ENCODE results near the gene CCDC82. TPM values are rescaled to one million over a fixed set of nuclear protein-coding genes. Genes with fewer than 3 reads are reported as not detected.
"Not testable (repeated sequence)": the region's sequence is repeated elsewhere in the genome, so short reads cannot be mapped to it uniquely, and the experiment has no call there.

The CCDC82 gene
- 46.9 TPM for total RNA-seq

DNA sequence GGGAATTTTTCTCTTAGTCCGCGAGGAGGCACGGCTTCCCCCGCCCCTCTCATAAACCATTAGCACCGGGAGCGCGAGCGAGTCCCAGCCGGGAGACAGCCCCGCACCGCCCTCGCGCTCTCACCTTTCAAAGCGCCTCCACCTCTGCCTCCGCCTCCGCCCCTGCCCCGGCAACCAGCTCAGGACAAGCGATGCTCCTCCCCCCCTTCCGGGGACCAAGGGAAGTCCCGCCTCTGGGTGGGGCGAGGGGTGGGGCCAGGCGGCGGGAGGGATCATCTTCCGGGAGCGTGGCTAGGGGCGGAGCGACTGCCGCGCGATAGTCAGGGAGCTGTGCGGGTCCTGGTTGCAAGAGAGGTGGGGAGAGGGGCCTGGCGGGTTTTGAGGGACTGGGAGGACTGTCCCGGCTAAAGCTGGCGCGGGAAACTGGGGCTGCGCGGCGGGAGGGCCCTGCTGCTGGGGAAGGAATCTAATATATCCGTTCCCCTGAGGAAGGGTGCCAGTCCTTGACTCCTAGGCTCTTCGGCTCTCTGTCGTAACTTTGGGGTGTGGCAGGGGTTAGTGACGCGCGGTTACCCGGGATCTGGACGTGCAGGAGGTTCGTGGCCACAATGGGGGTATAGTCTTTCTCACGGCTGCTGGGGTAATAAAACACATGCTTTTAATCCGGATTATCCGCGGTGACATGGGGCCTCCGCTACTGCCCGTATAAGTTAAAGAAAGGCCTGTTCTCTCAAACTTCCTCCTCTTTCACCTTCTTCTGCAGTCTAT is at the start of gene CCDC82, which contains the start of gene JRKL:
CCDC82 (minus strand) TSS at position 193 of the 768 bp plus-strand sequence. CDS start 5,165 bp downstream, outside the sequence.
JRKL (plus strand) TSS at position 294 of the 768 bp plus-strand sequence. CDS start 637 bp downstream, outside the sequence.
- DNase-seq (ENCODE audit: low spot score): peak; percentile 98
- ATAC-seq: peak; percentile 100
- intact Hi-C loops (cut with DNase I): no loop called here

DNA sequence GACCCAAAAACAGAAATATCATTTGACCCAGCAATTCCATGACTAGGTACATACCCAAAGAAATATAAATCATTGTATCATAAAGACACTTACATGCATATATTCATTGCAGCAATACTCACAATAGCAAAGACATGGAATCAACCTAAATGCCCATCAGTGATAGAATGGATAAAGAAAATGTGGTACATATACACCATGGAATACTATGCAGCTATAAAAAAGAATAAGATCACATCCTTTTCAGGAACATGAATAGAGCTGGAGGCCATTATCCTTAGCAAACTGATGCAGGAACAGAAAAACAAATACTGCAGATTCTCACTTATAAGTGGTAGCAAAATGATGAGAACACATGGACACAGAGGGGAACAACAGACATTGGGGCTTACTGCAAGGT is 42.9 kb upstream of the CCDC82 start:
- intact Hi-C loops (cut with DNase I): not testable (repeated sequence)

DNA sequence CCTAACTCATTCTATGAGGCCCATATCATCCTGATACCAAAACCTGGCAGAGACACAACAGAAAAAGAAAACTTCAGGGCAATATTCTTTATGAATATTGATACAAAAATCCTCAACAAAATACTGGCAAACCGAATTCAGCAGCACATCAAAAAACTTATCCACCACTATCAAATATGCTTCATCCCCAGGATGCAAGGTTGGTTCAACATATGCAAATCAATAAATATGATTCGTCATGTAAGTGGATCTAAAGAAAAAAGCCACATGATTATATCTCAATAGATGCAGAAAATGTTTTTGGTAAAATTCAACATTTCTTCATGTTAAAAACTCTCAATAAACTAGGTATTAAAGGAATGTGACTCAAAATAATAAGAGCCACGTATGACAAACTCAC is 41.0 kb upstream of the CCDC82 start:
- DNase-seq (ENCODE audit: low spot score) (no peak), ATAC-seq (no peak)
- intact Hi-C loops (cut with DNase I): no loop called here

More for the DNA sequence above, 42.9 kb upstream of the CCDC82 start:
- not testable (repeated sequence) for DNase-seq (ENCODE audit: low spot score); ATAC-seq

- ATAC-seq (no peak), DNase-seq (ENCODE audit: low spot score) (no peak)
- intact Hi-C loops (cut with DNase I): no loop called here
These were observed 35.0 kb upstream of the CCDC82 start for GRCh38 chr11:96424693-96425092.

GRCh38 chr11:96413408-96413807 is 23.7 kb upstream of the CCDC82 start:
- intact Hi-C loops (cut with DNase I): no loop called here
- no peak for ATAC-seq
- no peak for DNase-seq (ENCODE audit: low spot score)

GRCh38 chr11:96412761-96413381 is 23.2 kb upstream of the CCDC82 start:
- DNase-seq (ENCODE audit: low spot score) (no peak), ATAC-seq (no peak)
- intact Hi-C loops (cut with DNase I): no loop called here

DNA sequence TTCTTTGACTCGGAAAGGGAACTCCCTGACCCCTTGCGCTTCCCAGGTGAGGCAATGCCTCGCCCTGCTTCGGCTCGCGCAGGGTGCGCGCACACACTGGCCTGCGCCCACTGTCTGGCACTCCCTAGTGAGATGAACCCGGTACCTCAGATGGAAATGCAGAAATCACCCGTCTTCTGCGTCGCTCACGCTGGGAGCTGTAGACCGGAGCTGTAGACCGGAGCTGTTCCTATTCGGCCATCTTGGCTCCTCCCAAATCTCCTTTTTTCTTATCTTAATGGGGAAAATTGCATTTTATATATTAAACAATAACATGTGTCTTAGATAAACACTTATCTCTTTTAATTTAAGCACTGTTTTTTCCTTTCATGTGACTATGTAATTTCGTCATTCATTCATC is 21.7 kb upstream of the CCDC82 start:
- ATAC-seq; intact Hi-C loops (cut with DNase I); DNase-seq (ENCODE audit: low spot score): not testable (repeated sequence)

DNA sequence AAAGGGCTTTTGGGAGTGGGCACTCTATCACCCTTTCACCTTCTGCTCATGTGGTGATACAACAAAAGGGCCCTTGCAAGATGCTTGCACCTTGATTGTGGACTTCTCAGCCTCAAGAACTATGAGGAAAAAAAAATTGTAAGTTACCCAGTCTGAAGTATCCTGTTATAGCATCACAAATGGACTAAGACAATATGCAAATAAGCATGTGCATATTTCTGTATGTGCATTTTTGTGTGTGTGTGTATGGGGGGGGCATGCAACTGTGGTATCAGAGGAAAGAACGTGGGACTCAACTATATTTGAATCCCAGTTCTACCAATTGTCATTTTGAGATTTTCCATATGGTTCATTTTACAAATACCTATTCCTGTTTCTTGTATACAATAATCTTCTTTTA is 11.0 kb upstream of the CCDC82 start:
- intact Hi-C loops (cut with DNase I): no loop called here
- ATAC-seq (no peak), DNase-seq (ENCODE audit: low spot score) (no peak)

DNA sequence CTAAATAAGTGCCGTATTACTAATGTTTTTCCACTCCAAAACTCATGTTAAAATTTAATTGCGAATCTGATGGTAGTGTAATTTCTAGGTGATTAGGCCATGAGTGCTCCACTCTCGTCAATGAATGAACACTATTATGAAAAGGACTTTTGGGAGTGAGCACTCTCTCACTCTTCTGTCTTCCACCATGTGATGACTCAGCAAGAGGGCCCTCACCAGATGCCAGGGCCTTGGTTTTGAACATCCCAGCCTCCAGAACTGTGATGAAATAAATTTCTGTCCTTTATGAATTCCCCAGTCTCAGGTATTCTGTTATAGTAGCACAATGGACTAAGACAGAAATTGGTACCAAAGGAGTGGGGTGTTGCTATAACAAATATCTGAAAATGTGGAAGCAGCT is 8.2 kb upstream of the CCDC82 start:
- DNase-seq (ENCODE audit: low spot score) (no peak), ATAC-seq (no peak)
- intact Hi-C loops (cut with DNase I): no loop called here

DNA sequence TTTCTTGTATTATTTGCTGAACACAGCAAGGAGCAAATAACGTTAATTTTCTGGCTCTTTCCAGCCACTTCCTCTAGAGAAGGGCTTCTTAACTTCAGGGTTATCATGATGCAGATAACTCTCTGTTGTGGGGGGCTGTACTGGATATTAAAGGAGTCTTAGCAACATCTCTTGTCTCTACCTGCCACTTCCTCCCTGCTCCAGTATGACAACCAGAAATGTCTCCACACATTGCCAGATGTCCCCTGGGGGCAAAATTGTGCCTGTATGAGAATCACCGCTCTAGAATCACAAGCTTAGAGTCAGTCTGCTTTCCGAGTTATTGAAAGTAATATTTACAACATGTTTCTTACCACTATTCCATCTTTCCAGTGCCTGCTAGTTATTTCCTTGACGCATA is 6.9 kb upstream of the CCDC82 start:
- ATAC-seq (no peak), DNase-seq (ENCODE audit: low spot score) (no peak)
- intact Hi-C loops (cut with DNase I): no loop called here

DNA sequence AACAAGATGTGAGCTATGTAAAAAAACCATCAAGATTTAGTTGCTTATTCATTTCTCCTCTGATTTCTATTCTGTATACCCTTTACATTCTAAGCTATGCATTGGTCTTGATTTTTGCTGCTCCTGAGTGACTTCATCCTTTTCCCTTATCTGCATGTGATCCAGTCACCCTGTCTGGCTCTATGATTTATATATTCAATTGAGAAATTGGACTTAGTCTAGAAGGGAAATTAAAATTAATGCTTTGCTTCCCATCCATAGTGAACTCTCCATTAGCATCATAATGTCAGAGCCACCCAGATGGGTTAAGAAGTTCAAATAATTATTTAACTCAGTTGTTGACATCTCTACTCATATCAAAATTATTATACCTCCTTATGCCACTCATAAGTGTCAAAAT is 5.1 kb upstream of the CCDC82 start:
- DNase-seq (ENCODE audit: low spot score): no peak
- ATAC-seq: no peak
- intact Hi-C loops (cut with DNase I): no loop called here

GRCh38 chr11:96393753-96394348 is 4.1 kb upstream of the CCDC82 start:
- DNase-seq (ENCODE audit: low spot score) (no peak), ATAC-seq (no peak)
- intact Hi-C loops (cut with DNase I): no loop called here

- ATAC-seq: no peak
- DNase-seq (ENCODE audit: low spot score): no peak
- intact Hi-C loops (cut with DNase I): no loop called here
These were observed 2.1 kb upstream of the CCDC82 start for GRCh38 chr11:96391698-96392307.

DNA sequence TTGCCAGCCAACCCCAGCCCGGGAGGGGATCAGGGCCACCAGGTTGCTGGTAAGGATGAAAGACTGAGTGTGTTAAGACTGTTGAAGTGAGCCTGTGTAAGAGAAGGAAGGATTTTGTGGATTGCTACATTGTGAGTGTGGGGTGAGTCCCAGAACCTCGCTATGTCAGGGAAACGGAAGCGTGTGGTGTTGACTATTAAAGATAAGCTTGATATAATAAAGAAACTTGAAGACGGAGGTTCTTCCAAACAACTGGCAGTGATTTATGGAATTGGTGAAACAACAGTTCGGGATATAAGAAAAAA is 728 bp upstream of the CCDC82 start:
- intact Hi-C loops (cut with DNase I): no loop called here
- DNase-seq (ENCODE audit: low spot score) (no peak), ATAC-seq (peak; percentile 5)

- intact Hi-C loops (cut with DNase I): no loop called here
- ATAC-seq: peak; percentile 53
- DNase-seq (ENCODE audit: low spot score): no peak
These were observed 607 bp downstream of the CCDC82 start for GRCh38 chr11:96388891-96389719.

- intact Hi-C loops (cut with DNase I): no loop called here
- no peak for DNase-seq (ENCODE audit: low spot score)
- ATAC-seq: no peak
These were observed 4.5 kb downstream of the CCDC82 start for GRCh38 chr11:96385187-96385586.

- DNase-seq (ENCODE audit: low spot score) (no peak), ATAC-seq (no peak)
- intact Hi-C loops (cut with DNase I): no loop called here
These were observed 5.6 kb downstream of the CCDC82 start for GRCh38 chr11:96384156-96384555.

DNA sequence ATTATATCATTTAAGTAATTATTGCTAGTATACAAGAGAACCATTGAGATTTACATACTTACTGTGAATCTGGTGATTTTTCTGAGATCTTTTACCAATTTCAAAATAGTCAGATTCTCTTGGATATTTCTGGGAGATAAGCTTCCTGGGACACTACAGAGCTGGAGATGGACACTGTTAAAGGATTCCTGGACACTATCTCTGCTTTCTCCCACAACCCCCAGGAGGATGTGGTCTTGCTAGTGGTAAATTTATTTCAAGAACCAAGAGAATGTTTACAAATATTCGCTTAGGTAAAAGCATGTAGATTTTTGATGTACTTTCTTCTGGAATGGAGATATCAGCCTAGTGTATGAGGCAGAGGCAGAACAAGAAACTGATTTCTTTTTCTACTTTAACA is 12.9 kb downstream of the CCDC82 start:
- DNase-seq (ENCODE audit: low spot score): no peak
- ATAC-seq: no peak
- intact Hi-C loops (cut with DNase I): no loop called here

GRCh38 chr11:96373826-96374225 is 15.9 kb downstream of the CCDC82 start:
- no peak for ATAC-seq
- no peak for DNase-seq (ENCODE audit: low spot score)

More at GRCh38 chr11:96373826-96374225, 15.9 kb downstream of the CCDC82 start:
- intact Hi-C loops (cut with DNase I): no loop called here
